Breast epithelium (tissue), 4 donors: Measurements from ENCODE around the gene RBBP8NL. TPM values are rescaled to one million over a fixed set of nuclear protein-coding genes. Genes with fewer than 3 reads are reported as not detected.

Source experiments
- DNase-seq, 2 donors: peaks; one replicate each; pipeline ENCODE4 v3.0.0-alpha.2; 2019; ENCODE audit warnings: low spot score in 2 of 2
- H3K27ac ChIP-seq, 2 donors: fragments of 200-600 bp; sonication (generic) in 1 of 2; one replicate each; pipeline ENCODE4 v1.5.1; 2016 to 2019; ENCODE audit warnings: mild to moderate bottlenecking in 1 of 2
- H3K27me3 ChIP-seq, 2 donors: fragments of 200-600 bp; sonication (generic) in 1 of 2; one replicate each; pipeline versions ENCODE4 v1.5.1 to v1.6.0; 2017 to 2019; ENCODE audit warnings: control low read depth in 1 of 2, mild to moderate bottlenecking in 1 of 2
- H3K36me3 ChIP-seq: fragments of 200-600 bp; one replicate; pipeline ENCODE4 v1.5.1; 2019
- H3K4me1 ChIP-seq, 2 donors: fragments of 200-600 bp; sonication (generic); one replicate each; pipeline ENCODE4 v1.5.1; 2016 to 2019; ENCODE audit warnings: control low read depth in 1 of 2
- H3K4me3 ChIP-seq, 3 donors: fragments of 200-600 bp; sonication (generic); 1 replicate in 2 of 3; 2 replicates in 1 of 3; pipeline ENCODE4 v1.5.1; 2016 to 2019; ENCODE audit warnings: mild to moderate bottlenecking in 3 of 3, moderate library complexity in 2 of 3
- H3K9me3 ChIP-seq, 2 donors: fragments of 200-600 bp; sonication (generic) in 1 of 2; one replicate each; pipeline ENCODE4 v1.5.1; 2016 to 2019; ENCODE audit warnings: control low read depth in 1 of 2
- CTCF ChIP-seq, 3 donors: fragments of 450-650 bp; IDR thresholded peaks; one replicate each; pipeline ENCODE4 v1.5.1; 2016 to 2017; ENCODE audit warnings: antibody characterized with exemption in 3 of 3, mild to moderate bottlenecking in 3 of 3, moderate library complexity in 3 of 3
- POLR2A ChIP-seq: fragments of 450-650 bp; IDR thresholded peaks from one replicate; pipeline ENCODE4 v1.6.1; 2016; ENCODE audit warnings: antibody characterized with exemption, mild to moderate bottlenecking, moderate library complexity
- POLR2AphosphoS5 ChIP-seq, 3 donors: sonication (generic); formaldehyde crosslinking; IDR thresholded peaks; one replicate each; pipeline ENCODE4 v1.6.1; 2017; ENCODE audit warnings: antibody characterized with exemption in 3 of 3
- intact Hi-C: fragments of 100-400 bp; cut with DNase I; formaldehyde crosslinking; loops from one replicate; pipeline ENCODE4 v1.15.1; 2023; ENCODE audit warnings: low total_unique reads
- total RNA-seq, 3 donors: library from RNA; depleted of rRNA; stranded (reverse); fragments of >200 nt; gene quantifications; one replicate each; pipeline ENCODE4 v1.1.0, GENCODE V29; 2016

The RBBP8NL gene
- total RNA-seq, 3 donors from 2014 or later: 2.0 to 4.0 TPM; not detected in 1

DNA sequence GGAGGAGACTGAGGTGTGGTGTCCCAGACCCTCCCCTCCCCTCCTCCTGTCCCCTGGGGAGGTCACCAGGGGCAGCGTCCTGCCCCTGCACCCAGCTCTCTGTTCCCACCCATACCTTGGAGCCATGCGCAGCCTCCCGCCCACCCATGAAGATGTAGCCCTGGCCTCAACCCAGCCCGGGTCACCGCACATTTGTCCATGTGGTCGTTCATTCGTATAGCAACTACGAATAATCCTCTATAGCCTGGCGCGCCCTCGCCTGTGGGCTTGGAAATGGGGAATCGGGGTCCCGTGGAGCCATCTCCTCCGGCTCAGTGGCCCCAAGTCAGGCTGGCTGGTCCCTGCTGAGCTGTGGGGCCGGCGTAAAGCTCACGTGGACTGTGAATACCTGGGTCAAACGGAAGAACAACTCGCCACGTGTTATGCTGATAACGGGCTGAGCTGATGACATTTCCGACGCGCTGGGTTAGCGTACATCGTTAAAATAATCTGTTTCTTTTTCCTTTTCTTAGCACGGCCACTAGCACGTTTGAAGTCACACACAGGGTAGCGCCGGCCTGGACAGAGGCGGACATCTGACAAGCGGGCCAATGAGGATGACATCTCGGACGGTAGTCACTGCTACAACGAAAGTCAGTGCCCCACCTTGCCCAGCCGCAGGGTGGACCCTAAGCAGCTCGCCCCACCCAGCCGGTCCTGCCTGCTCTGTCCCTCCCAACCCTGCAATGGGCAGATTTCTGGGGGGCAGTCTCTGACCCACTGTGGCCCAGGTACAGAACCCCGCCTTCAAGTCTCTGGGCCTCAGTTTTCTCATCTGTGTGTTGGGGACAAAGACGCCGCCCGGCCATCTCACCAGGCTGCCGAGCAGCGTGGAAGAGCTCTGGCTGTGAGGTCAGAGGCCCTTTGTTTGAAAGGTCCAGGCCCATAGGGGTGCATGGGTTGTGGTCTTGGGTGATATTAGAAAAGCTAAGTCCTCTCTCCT lies 19.8 kb upstream of the RBBP8NL start:
- Histone ChIP-seq H3K4me1 (no peaks in the 10 kb centered on the region), H3K36me3 (no peaks in the 10 kb centered on the region), H3K4me3 (no peak overlapping the region), H3K27ac (no peak overlapping the region), H3K9me3 (no peaks in the 10 kb centered on the region), H3K27me3 (peaks cover 2 to 59% of the 10 kb centered on the region in 2 donors)
- intact Hi-C loops: no loop called here
- DNase-seq: no peak
- TF ChIP-seq POLR2A (no peak), POLR2AphosphoS5 (IDR thresholded peaks at IDR 0.05) (no peak), CTCF (IDR thresholded peaks at IDR 0.05) (no peak)

- H3K36me3 ChIP-seq: no peaks in the 10 kb centered on the region
- intact Hi-C loops: no loop called here
- DNase-seq: no peak
- peaks cover 2 to 60% of the 10 kb centered on the region in 2 donors for H3K27me3 ChIP-seq
- H3K4me3 ChIP-seq: no peak overlapping the region
- H3K4me1 ChIP-seq: no peaks in the 10 kb centered on the region
- no peak for TF ChIP-seq CTCF (IDR thresholded peaks at IDR 0.05)
- no peaks in the 10 kb centered on the region for H3K9me3 ChIP-seq
- H3K27ac ChIP-seq: no peak overlapping the region
Measured at GRCh38 chr20:62446481-62446880, 19.1 kb upstream of the RBBP8NL start.

DNA sequence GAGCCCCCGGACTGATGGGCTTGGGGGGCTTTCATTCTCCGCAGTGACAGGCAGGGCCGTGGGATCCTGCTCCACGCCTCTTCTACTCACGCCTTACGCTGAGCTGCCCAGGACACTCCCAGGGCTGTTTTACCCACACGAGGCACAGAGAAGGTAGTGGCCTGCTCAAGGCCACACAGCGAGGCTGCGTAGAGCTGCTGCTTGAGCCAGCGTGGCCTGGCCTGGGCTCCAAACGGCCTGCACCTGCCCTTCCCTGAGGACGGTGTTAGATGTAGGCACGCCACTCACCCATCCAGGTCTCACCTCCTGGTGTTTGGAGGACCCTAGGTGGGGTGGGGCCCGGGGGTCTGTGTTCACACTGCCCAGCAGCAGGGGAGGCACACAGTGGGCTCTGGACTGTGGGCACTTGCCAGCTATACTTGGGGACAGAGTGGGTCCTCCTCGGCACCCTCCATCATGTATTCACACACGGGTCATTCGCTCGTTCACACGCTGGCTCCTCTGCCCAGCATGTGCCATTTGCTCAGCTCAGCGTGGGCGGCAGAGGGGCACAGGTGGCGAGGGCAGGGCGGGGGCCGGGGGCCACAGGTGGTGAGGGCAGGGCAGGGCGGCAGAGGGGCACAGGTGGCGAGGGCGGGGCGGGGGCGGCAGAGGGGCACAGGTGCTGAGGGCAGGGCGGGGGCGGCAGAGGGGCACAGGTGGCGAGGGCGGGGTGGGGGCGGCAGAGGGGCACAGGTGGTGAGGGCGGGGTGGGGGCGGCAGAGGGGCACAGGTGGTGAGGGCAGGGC lies 18.4 kb upstream of the RBBP8NL start:
- Histone ChIP-seq H3K27ac (no peak overlapping the region), H3K36me3 (no peaks in the 10 kb centered on the region), H3K9me3 (no peaks in the 10 kb centered on the region), H3K4me3 (no peak overlapping the region), H3K27me3 (peaks cover 2 to 62% of the 10 kb centered on the region in 2 donors), H3K4me1 (no peaks in the 10 kb centered on the region)
- no peak for DNase-seq
- no peak for TF ChIP-seq CTCF (IDR thresholded peaks at IDR 0.05)
- no peak for TF ChIP-seq POLR2AphosphoS5 (IDR thresholded peaks at IDR 0.05)
- no peak for TF ChIP-seq POLR2A
- intact Hi-C loops: no loop called here

DNA sequence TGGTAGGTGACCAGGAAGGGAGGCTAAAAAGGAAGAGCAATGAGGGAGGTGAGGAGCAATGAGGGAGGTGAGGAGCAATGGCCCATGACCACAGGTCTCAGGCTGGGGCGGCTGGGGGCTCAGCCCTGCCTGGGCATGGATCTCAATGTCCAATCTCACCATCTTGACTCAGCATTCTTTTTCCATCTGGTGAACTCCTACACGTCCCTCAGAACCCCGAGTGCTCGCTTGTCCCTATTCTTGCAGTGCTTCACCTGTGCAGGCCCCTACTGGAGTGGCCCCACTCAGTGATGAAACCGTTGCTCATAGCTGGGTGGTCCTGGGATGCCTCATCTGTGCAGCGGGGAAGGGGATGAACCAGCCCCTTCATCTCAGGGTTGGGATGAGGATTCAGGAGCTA lies 16.9 kb upstream of the RBBP8NL start:
- intact Hi-C loops: no loop called here
- H3K9me3 ChIP-seq: no peaks in the 10 kb centered on the region
- H3K36me3 ChIP-seq: no peaks in the 10 kb centered on the region
- no peak overlapping the region for H3K27ac ChIP-seq
- DNase-seq: no peak
- peaks cover 2 to 48% of the 10 kb centered on the region in 2 donors for H3K27me3 ChIP-seq
- no peak overlapping the region for H3K4me3 ChIP-seq
- TF ChIP-seq CTCF (IDR thresholded peaks at IDR 0.05): no peak
- TF ChIP-seq POLR2A: no peak
- no peak for TF ChIP-seq POLR2AphosphoS5 (IDR thresholded peaks at IDR 0.05)
- no peaks in the 10 kb centered on the region for H3K4me1 ChIP-seq
